AG09319 (cell line): ENCODE measurements around the gene KLF13.

Source experiments
- DNase-seq: peaks from one replicate; pipeline ENCODE4 v3.0.0-alpha.2; 2010; ENCODE audit warnings: low read depth; ENCODE audit errors: extremely low read depth
- CTCF ChIP-seq: IDR thresholded peaks from 2 replicates; pipeline ENCODE4 v1.5.1; 2011; ENCODE audit warnings: low read depth, mild to moderate bottlenecking, inconsistent platforms, low read length, moderate library complexity

KLF13 gene

GRCh38 chr15:31362886-31363285 is 36.3 kb downstream of the KLF13 start:
- no peak for TF ChIP-seq CTCF
- DNase-seq: no peak

GRCh38 chr15:31364301-31365031 is 37.8 kb downstream of the KLF13 start:
- no peak for TF ChIP-seq CTCF
- no peak for DNase-seq

- no peak for DNase-seq
- no peak for TF ChIP-seq CTCF
These were observed 38.5 kb downstream of the KLF13 start for GRCh38 chr15:31365032-31365654.

- peak; percentile 58 for DNase-seq
- peak; percentile 49 for TF ChIP-seq CTCF
These were observed 39.1 kb downstream of the KLF13 start for GRCh38 chr15:31365655-31366127.

GRCh38 chr15:31366169-31366734 is 39.6 kb downstream of the KLF13 start:
- no peak for DNase-seq

GRCh38 chr15:31367021-31367729 is 40.5 kb downstream of the KLF13 start:
- no peak for TF ChIP-seq CTCF
- no peak for DNase-seq

More at GRCh38 chr15:31366169-31366734, 39.6 kb downstream of the KLF13 start:
- TF ChIP-seq CTCF: no peak
